Measurements from ENCODE around the gene SMIM30.

DNA sequence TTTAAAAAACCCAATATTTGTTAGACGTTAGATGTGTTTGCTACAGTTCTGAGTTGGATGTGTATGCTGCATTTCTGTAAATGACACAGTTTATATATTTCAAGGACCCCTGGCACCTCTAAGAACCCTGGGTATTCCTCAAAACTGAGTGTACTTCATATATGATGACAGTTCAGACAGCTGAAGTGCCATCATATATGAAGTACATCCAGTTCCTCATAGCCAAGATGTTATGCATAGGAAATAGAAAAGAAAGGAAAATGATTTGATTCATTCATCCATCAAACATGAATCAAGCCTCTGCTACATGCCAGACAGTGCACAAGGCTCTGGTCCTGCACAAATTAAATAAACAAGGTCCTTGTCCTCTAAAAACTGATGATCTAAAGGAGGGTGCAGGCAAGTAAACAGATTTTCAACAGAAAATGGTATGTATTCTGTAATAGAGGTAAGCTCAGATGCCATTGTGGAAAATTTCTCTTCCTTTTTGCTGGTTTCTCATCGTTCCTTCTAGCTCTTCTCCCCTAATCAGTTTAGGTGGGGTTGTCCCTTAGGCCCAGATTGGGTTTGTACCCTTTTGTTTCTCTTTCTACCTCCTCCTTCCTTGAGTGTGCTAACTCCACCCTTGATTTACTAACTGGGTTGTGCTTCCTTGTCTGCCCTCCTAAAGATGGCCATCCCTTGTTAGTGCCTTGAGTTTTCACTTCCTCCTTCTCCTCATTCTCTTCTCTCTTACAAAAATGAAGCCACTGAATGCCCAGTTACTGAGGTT, 25.3 kb upstream of the SMIM30 start:
- TF ChIP-seq, protein P1, sequence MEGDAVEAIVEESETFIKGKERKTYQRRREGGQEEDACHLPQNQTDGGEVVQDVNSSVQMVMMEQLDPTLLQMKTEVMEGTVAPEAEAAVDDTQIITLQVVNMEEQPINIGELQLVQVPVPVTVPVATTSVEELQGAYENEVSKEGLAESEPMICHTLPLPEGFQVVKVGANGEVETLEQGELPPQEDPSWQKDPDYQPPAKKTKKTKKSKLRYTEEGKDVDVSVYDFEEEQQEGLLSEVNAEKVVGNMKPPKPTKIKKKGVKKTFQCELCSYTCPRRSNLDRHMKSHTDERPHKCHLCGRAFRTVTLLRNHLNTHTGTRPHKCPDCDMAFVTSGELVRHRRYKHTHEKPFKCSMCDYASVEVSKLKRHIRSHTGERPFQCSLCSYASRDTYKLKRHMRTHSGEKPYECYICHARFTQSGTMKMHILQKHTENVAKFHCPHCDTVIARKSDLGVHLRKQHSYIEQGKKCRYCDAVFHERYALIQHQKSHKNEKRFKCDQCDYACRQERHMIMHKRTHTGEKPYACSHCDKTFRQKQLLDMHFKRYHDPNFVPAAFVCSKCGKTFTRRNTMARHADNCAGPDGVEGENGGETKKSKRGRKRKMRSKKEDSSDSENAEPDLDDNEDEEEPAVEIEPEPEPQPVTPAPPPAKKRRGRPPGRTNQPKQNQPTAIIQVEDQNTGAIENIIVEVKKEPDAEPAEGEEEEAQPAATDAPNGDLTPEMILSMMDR (IDR thresholded peaks at IDR 0.05; ENCODE audit: poor library complexity), result no peak
- TF ChIP-seq EZH2 (IDR thresholded peaks at IDR 0.05; ENCODE audit: borderline replicate concordance) (no peak), EZH2phosphoT487 (IDR thresholded peaks at IDR 0.05; ENCODE audit: low read depth, severe bottlenecking, unreplicated experiment) (no peak)

All from hepatocyte (in vitro differentiated cells).